Peyer's patch (tissue), 4 donors: ENCODE data around the gene SHROOM1.

Source experiments
- CTCF ChIP-seq, 6 experiments: fragments of 450-650 bp in 4 of 6; fragments of 200-600 bp in 2 of 6; sonication (generic) in 1 of 6; IDR thresholded peaks; one replicate each; pipeline ENCODE4 v1.5.1; 2017 to 2019; ENCODE audit warnings: antibody characterized with exemption in 6 of 6, mild to moderate bottlenecking in 3 of 6, moderate library complexity in 1 of 6
- POLR2A ChIP-seq, 2 donors: fragments of 450-650 bp; IDR thresholded peaks; one replicate each; pipeline ENCODE4 v1.5.1; 2017; ENCODE audit warnings: antibody characterized with exemption in 2 of 2, mild to moderate bottlenecking in 2 of 2, moderate library complexity in 2 of 2

GRCh38 chr5:132826424-132827082 is 3.9 kb downstream of the SHROOM1 start:
- no peak for TF ChIP-seq POLR2A (IDR thresholded peaks at IDR 0.05)
- no peak for TF ChIP-seq CTCF (IDR thresholded peaks at IDR 0.05)
